Midbrain (tissue), 1 donor: ENCODE measurements around the gene MRTFA.
"Not testable (repeated sequence)": the region's sequence is repeated elsewhere in the genome, so short reads cannot be mapped to it uniquely, and the experiment has no call there.

ENCODE experiments used
- DNase-seq: peaks from one replicate; lab custom pipeline; 2025; lab: John Stamatoyannopoulos, UW

MRTFA gene

DNA sequence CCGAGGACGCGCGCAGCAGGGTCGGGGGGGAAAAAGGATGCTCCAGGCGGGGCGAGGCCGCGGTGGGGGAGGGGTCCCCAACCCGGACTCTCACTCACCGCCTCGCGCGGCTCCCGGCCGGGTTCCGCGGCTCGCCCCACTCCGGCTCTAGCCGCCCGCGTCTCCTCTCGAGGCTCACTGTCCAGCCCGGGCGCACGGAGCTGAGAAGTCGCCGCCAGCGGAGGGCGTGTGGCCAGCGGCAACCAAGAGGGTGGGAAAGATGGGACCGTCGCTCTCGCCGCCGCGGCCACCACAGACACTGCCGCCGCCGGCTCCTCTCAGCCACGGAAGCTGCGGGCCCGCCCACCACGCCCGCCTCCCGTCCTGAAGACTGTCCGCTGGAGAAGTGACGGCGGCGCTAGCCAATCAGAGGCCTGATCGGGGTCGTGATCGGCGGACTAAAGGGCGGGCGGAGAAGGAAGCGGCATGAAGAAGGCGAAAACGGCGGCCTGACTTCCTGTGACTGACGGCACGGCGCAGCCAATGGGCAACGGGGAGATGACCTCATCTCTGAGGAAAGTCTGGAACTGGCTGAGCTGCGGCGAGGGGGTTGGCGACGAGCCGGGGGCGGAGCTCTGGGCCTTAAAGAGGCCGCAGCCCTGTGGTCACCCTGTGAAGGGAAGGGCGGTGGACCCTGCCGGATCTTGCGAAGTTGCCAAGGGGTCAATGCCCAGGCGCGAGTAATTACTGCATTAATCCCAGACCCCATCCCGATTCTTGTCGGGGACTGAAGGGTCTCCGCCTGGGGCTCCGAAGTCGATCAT lies at the start of gene MRTFA:
TSS of gene MRTFA (minus strand) at position 340 of the 803 bp plus-strand sequence.
- DNase-seq = peak; percentile 100

- no peak for DNase-seq
Observed at GRCh38 chr22:40685406-40685805, 48.9 kb upstream of the MRTFA start.

GRCh38 chr22:40684728-40685127 lies 48.2 kb upstream of the MRTFA start:
- no peak for DNase-seq

DNA sequence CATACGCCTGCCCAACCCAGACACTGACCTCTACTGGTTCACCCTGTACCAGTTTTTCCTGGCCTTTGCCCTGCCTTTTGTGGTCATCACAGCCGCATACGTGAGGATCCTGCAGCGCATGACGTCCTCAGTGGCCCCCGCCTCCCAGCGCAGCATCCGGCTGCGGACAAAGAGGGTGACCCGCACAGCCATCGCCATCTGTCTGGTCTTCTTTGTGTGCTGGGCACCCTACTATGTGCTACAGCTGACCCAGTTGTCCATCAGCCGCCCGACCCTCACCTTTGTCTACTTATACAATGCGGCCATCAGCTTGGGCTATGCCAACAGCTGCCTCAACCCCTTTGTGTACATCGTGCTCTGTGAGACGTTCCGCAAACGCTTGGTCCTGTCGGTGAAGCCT lies 44.9 kb upstream of the MRTFA start:
- no peak for DNase-seq

DNA sequence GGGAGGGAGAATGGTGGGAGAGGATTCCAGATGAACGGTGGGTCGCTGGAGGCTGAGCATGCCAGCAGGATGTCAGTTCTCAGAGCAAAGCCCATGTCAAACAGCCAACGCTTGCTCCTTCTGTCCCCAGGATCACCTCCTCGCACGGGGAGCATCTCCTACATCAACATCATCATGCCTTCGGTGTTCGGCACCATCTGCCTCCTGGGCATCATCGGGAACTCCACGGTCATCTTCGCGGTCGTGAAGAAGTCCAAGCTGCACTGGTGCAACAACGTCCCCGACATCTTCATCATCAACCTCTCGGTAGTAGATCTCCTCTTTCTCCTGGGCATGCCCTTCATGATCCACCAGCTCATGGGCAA lies 44.3 kb upstream of the MRTFA start:
- DNase-seq = no peak

GRCh38 chr22:40679964-40680818 lies 43.7 kb upstream of the MRTFA start:
- no peak for DNase-seq

DNA sequence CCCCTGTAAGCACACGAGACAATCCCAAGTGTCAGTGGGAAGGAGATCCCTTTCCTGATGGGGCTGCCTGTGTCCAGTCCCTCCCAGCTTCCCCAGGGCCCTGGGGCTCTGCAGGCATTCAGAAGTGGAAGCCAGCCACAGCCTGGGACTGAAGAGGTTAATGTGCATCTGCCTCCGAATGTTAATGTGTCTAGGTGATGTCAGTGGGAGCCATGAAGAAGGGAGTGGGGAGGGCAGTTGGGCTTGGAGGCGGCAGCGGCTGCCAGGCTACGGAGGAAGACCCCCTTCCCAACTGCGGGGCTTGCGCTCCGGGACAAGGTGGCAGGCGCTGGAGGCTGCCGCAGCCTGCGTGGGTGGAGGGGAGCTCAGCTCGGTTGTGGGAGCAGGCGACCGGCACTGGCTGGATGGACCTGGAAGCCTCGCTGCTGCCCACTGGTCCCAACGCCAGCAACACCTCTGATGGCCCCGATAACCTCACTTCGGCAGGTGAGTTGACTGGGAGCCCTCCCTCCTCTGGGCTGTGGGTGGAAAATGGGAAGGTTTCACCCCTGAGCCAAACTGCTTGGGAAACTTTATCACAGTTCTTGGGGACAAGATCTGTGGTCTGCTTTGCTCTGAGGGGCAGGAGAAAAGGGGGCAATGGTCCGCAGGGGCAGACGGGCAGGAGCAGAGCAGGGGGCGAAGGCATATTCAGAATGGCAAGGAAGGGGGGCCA lies 42.9 kb upstream of the MRTFA start, which contains the start of gene MCHR1:
TSS of gene MCHR1 (plus strand) at position 236 of the 715 bp plus-strand sequence. CDS start at position 405, 169 bp downstream.
- DNase-seq = no peak

GRCh38 chr22:40678493-40679248 lies 42.2 kb upstream of the MRTFA start:
- no peak for DNase-seq

GRCh38 chr22:40676644-40677043 lies 40.1 kb upstream of the MRTFA start:
- DNase-seq = no peak

- not testable (repeated sequence) for DNase-seq
Observed at GRCh38 chr22:40676166-40676565, 39.6 kb upstream of the MRTFA start.

GRCh38 chr22:40674274-40674673 lies 37.8 kb upstream of the MRTFA start:
- no peak for DNase-seq

DNA sequence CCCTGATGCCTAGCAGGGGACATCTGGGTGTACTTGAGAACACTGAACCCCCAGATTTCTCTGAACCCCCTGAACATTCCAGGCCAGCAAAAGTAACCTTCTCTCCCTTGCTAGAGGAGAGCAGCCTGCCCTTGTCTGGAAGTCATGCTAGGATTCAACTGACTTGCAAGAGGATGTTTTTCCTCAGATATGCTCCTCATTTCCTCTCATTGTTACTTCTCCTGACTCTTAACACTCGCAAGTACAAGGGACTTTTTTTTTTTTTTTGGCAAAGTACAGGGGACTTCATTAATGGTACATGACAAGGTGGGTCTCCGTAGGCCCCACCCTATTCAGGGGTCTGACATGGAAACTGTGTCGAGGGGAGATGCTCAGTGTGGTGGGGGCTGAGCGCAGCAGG lies 36.5 kb upstream of the MRTFA start:
- DNase-seq = no peak

DNA sequence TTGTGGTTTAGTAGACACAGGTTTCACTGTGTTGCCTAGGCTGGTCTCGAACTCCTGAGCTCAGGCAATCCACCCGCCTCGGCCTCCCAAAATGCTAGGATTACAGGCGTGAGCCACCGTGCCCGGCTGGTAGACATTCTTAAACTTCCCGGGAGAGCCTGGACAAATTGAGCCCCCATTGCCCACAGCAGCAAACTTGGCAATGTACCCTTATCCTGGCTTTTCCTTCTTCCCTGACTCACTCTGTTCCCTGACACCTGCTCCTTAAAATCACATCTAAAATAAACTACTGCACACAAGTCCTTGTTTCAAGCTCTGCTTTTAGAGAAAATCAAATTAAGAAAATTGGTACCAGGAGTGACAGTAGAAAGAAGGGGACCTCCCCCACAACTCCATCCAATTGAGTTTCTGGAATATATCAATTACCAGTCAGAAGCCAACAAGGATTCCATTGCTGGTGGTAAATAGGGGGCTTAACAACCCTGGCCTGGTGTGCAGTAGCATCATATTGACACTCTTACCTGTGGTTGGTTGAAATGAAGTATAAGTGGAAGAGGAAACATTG lies 35.4 kb upstream of the MRTFA start:
- no peak for DNase-seq

- no peak for DNase-seq
Observed at GRCh38 chr22:40671369-40671768, 34.9 kb upstream of the MRTFA start.

- DNase-seq = no peak
Observed at GRCh38 chr22:40670058-40670457, 33.5 kb upstream of the MRTFA start.

DNA sequence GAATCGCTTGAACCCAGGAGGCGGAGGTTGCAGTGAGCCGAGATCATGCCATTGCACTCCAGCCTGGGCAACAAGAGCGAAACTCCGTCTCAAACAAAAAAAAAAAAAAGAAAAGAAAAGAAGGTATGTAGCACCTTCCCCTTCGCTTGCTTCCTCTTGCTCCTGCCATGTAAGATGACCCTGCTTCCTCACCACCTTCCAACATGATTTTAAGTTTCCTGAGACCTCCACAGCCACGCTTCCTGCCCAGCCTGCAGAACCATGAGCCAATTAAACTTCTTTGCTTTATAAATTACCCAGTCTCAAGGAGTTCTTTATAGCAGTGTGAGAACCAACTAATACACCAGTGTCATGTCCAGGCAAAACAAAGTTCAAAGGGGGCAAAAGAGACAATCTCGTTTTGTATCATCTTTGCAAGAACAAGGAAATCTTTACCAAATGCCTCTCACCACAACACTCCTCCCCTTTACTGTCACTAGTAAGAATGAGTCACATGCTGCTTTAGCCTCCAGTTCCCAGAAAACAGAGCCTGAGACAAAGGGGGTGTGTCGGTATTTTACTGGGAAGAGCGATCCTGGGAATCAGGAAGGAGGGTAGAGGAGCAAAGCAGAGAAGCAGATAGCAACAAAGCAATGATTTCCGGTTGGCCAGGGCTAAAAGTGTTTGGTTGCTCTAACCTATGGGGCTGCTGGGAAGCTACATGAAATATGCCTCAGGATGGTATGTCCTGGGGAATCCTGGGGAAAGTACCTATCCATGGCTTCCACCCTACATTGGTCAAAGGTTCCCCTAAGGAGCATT lies 32.3 kb upstream of the MRTFA start:
- DNase-seq = no peak

DNA sequence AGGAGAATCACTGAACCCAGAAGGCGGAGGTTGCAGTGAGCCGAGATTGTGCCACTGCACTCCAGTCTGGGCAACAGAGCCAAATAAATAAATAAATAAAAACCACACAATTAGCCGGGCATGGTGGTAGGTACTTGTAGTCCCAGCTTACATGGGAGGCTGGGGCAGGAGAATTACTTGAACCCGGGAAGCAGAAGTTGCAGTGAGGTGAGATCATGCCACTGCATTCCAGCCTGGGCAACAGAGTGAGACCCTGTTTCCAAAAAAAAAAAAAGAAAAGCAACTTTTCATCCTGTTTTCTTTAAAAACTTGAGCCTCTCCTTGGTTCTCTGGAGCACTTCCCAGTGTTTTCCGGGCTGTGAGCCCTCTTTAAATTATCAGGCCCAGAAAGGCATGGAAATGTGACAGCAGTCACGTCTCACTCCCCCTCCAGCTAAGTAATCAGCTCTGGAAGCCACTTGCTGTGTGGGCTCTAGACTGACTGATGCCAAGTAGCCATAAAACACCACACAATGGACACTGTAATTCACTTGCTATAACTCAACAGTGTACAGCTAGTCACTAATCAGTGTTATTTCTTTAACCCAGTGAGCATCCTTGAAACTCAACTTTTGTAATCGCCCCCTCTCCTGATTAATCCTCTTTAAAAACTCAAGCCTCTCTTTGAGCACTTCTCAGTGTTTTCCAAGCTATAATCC lies 29.8 kb upstream of the MRTFA start:
- DNase-seq = peak; percentile 22

DNA sequence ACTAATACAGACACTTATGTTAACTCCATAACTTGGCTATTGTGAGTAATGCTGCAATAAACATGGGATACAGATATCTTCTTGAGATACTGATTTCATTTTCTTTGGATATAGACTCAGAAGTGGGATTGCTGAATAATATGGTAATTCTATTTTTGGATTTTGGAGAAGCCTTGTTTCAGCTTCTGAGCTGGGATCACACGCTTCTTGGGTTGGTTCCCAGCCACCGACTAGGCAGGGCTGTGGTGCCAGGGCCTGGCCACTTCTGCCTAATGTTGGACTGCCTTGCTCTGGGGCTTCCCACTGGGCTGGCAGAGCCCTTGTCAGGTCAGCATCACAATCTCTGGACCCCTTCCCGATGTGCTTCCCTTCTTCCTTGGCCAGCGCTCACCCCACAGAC lies 28.8 kb upstream of the MRTFA start:
- DNase-seq = peak; percentile 54

DNA sequence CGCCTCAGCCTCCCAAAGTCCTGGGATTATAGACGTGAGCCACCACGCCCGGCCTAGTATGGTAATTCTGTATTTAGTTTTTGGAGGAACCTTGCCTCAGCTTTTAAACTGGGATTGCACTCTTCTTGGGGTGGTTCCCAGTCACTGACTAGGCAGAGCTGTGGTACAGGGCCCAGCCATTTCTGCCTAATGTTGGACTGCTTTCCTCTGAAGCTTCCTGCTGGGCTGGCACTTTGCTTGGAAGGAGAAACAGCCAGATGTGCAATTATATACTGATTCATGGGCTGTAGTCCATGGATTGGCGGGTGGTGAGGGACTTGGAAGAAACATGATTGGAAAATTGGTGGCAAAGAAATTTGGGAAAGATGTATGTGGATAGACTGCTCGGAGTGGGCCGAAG lies 25.2 kb upstream of the MRTFA start:
- DNase-seq = no peak

DNA sequence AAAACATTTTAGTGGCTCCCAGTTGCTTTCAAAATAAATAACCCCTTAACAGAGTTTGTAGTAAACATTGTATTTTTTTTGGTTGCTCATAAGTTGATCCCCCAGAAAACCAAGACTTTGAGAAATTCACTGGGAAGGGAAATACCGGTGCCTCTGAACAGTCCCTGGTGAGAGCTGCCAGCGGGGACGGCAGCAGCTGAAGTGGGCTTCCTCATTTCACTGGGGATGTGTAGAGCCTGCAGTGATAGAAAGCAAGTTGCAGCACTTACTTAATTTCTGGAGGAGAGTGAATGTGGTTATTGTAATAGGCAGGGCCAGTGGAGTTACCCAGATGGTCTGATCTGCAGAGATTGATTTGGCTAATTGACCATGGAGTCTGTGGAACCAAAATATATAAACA lies 24.2 kb upstream of the MRTFA start:
- no peak for DNase-seq
